GM18520 (cell line): Measurements from ENCODE around the gene IGHMBP2.
"Not testable (repeated sequence)": the region's sequence is repeated elsewhere in the genome, so short reads cannot be mapped to it uniquely, and the experiment has no call there.

ENCODE experiments used
- ATAC-seq: cut with Tn5 transposase; IDR thresholded peaks from one replicate; pipeline ENCODE4 v1.9.1; 2021; ENCODE audit not compliant: unreplicated experiment

The IGHMBP2 gene

GRCh38 chr11:68903288-68904247 is at the start of gene IGHMBP2, which contains the start of gene MRPL21:
Gene IGHMBP2 (plus strand): TSS chr11:68903891. CDS start chr11:68903953, 62 bp downstream.
Gene MRPL21 (minus strand): TSS chr11:68903832. CDS start chr11:68903810, 22 bp downstream.
- ATAC-seq, result peak; percentile 84

DNA sequence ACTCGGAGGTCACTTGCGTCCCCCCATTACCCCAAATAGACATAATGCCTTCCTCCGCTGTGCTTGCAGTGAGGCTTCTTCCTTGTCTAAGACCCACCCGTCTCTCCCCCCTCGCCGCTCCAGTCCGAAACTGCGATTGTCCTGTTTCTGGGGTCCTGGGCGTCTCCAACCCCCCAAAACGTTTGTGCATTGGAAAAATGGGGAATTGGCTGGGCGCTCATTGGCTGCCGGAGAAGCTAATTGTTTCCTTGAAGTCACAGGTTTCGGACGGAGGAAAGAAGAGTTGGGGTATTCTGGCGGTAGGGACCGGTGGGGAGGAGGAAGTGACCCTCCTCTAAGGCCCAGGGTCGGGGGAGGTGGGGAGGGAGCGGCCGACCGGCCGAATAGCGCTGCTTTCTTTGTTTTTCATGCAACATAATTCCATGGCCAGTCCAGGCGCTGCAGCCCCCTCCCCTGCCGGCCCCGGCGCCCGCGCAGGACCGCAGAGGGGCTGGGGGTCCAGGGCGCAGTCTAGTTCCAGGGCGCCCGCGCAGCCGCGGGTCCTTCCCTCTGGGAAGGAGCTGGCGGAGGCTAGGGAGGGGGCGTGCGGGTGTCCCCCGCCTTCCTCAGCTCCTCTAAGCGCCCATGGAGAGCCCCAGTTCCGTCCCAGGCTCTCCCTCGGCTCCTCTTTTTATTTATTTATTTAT is 49.3 kb upstream of the IGHMBP2 start:
- ATAC-seq, result no peak

DNA sequence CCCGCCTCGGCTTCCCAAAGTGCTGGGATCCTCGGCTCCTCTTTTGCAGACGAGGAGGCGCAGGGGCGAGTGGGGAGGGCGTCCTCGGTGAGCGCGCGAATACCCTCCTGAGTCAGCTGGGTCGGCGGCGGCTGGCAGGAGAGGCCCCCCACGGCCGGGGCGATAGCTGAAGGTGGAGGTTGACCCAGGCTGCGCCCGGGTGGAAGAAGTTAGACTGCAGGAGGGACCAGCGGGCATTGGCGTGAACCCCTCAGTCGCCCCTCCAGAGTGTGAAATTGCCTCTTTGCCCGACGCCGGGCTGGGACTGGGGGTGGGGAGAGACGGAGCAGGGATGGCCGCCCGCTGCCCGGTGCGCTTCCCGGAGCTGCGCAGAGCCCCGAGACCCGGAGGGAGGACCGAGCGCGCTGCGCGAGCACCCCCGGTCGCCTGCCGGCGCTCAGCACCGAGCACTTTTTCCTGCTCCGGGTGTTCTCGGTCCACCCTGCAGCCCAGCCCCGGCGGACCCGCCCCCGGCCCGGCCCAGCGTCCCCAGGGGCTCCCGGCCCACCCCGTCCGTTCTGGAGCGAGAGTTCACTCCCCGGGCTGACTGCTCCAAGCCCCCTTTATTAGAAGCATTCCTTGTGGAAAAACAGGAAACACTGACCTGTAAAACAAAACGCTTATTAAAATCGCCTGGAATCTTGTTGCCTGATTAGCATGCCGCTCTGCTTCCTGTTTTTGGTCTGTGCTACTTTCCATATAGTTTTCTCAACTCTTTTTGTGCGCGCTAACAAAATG is 48.3 kb upstream of the IGHMBP2 start:
- no peak for ATAC-seq

- ATAC-seq, result not testable (repeated sequence)
These were observed 47.2 kb upstream of the IGHMBP2 start for GRCh38 chr11:68856425-68857030.

DNA sequence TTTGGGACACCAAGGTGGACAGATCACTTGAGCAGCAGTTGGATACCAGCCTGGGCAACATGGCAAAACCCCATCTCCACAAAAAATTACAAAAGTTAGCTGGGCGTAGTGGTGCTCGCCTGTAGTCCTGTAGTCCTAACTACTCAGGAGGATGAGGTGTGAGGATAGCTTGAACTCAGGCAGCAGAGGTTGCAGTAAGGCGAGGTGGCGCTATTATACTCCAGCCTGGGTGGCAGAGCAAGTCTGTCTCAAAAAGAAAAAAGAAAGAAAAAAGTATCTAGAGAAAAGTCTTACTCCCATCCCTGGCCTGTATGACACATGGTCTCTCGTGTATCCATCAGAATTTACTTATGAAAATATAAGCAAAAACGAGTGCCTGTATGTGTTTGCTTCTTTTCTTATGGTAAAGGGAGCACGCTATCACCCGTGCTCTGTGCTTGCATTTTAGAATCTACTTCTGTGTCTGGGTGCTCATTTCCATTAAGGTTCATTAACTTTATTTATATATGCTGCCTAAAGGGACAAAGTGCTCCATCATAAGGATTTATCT is 46.6 kb upstream of the IGHMBP2 start:
- no peak for ATAC-seq

DNA sequence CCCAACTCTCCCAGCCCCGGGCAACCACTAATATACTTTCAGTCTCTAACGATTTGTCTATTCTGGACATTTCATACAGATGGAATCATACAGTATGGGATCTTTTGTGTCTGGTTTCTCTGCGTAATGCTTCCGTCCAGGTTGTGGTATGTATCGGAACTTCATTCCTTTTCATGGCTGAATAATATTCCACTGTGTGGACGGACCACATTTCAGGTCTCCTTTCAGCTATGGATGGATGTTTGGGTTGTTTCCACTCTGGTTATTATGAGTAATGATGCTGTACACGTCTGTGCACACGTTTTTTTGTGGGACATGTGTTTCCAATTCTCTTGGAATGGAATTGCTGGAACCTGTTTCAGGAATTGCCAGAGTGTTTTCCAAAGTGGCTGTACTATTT is 44.6 kb upstream of the IGHMBP2 start:
- no peak for ATAC-seq

GRCh38 chr11:68862421-68862820 is 41.3 kb upstream of the IGHMBP2 start:
- ATAC-seq, result no peak

DNA sequence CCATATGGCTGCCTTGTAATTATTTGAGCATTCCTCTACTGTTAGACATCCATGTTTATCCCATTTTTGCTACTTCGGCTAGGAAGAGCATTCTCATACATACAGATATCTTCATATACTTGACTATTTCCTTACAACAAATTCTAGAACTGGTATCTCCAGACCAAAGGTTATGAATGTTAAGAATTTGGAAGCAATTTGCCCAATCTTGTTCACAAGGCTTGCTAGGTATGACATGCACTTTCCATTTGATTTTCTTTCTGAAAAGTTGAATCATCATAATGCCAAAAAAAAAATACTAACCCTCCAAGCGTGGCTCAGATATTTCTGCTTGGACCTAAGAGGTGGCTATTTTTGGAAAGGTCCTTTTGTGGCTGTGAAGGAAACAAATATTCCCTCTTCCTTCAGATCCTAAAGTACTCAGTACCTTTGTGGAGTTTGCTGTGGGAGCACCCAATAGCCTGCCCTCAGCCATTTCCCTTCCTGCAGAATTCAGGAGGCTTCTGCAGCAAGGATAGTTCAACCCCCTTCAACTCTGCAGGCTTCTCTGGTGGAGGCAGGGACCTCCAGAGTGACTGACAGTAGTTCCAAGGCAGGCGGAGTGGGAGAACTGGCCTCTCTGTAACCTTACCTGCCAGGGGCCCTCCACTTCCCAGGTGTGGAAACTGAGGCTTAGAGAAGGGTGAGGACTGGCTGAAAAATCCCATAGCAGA is 40.0 kb upstream of the IGHMBP2 start:
- no peak for ATAC-seq

GRCh38 chr11:68865241-68865640 is 38.5 kb upstream of the IGHMBP2 start:
- no peak for ATAC-seq

DNA sequence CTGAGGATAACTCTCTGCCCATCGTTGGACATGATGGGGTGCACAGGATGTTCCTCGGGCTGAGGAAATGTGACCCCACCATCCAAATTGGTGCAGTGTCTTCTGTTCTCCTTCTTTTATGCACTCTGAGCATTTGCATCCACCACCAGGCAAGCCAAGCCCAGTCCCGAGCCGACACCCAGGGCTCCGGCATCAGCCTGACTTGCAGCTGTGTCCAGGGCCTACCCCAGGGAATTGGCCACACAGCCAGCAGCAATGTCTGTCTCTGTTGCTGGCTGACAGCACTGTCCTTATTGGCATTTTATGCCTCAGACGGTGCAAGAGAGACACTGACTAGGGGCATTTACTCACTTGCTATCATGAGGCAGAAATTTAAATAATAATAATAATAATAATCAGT is 36.6 kb upstream of the IGHMBP2 start:
- ATAC-seq, result no peak

DNA sequence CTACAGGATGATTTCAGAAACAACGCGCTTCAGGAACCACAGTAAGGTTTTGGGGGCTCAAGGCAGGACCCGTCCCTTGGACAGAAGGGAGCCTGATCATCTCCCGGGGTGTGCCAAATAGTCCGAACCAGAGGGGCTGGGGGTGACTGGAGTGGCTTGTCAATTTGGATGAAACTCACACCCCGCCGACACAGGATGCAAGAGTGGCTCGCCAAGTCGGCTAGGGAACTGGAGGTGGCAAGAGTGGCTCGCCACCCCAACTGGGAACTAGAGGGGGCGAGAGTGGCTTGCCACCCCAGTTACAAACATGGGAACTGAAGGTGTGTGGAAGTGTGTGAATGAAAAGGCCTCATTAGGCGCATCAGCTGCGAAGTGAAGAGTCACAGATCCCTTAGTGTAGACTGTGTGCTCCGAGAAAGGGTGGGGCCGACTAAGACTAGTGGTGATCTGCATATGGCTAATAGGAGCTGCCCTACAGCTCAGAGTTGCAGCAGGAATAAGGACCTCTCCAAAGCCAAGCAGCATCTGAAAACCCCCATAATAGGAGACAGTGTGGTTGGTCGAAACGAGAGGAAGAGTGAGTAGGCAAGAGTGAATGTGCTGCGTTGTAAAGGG is 35.4 kb upstream of the IGHMBP2 start:
- ATAC-seq, result no peak

DNA sequence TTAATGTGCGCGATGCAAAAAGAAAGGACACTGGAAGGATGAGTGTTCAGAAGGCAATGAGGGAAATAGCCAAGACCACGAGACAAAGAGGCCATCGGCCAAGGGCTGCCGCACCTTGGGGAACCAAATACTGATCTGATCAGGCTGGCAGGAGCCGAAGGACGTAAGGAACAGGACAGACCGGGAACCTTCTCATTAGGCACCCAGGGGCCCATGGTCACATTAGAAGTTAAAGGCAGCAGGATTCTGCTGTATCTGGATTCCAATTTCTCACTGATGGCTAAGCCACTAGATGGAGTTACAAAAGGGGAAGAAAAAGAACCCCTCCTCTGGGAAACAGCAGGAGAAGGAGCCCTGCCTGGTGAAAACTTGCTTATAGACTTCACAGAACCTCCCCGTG is 33.2 kb upstream of the IGHMBP2 start:
- no peak for ATAC-seq

DNA sequence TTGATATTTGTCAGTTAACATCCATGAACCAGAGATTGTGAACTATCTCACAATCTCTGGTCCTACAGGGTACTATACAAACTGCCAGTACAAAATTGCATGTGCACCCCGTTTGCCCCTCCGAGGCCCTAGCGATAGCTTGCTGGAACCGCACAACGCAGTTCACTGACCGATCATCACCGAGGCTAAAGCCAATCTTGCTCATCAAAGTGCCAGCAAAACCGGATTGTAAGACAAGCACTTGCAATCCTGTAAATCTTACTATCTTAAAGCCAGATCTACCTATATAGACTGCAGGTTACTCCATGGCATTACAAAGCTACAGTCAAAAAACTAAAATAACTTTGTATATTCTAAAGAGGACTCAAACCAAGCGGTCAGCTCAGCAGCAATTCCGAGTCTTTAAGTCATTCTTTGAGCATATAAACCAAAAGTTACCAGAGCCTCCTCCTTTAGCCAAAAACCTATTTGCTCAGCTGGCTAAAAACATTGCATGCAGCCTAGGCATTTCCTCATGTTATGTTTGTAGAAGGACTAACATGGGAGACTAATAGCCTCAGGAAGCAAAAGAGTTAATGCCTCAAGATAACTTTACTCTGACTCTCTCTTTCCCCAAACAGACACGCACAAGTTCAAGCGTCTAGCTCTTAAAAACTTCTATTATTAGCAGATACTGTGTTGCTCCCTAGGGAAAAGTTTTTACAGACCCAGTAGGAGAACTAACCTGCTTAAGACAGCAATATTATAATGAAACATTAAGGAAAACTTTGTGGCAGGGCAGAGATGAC is 31.3 kb upstream of the IGHMBP2 start:
- no peak for ATAC-seq

GRCh38 chr11:68878022-68878421 is 25.7 kb upstream of the IGHMBP2 start:
- no peak for ATAC-seq

DNA sequence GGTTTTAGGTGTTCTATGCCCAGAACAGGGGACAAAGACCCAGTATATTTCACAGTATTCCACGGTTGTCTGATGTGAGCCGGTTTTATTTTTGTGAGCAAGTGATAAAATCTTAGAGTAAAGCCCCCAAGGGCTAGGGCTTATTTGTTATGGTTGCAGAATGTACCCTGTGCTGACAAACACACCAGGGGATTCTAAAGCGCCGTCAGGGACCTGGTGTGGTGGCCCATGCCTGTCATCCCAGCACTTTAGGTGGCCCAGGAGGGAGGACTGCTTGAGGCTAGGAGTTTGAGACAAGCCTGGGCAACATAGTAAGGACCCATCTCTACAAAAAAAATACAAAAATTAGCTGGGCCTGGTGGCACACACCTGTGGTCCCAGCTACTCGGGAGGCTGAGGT is 22.8 kb upstream of the IGHMBP2 start:
- no peak for ATAC-seq

GRCh38 chr11:68881320-68881719 is 22.4 kb upstream of the IGHMBP2 start:
- ATAC-seq, result no peak

DNA sequence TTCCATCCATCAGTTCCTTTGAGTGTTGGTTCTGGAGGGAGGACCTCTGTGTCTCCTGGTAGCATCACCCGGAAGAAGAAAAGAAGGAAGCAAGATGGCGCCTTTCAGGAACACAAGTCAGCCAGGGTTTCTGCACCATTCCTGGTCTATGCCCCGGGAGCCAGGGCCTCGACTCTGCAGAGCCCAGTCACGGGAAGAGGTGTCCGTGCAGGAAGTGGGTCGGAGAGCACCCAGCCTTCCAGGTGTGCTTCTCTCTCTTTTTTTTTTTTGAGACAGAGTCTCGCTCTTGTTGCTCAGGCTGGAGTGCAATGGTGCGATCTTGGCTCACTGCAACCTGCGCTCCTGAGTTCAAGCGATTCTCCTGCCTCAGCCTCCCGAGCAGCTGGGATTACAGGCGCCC is 21.3 kb upstream of the IGHMBP2 start:
- no peak for ATAC-seq

- ATAC-seq, result not testable (repeated sequence)
These were observed 18.9 kb upstream of the IGHMBP2 start for GRCh38 chr11:68884827-68885226.
